ENCODE results near the gene IMPA2.
"Not testable (repeated sequence)": the region's sequence is repeated elsewhere in the genome, so short reads cannot be mapped to it uniquely, and the experiment has no call there.

The IMPA2 gene

GRCh38 chr18:12076424-12077140, 95.3 kb downstream of the IMPA2 start:
- DNase-seq (ENCODE audit: low read depth) = peak; percentile 7

GRCh38 chr18:12077994-12078393, 96.7 kb downstream of the IMPA2 start:
- not testable (repeated sequence) for DNase-seq (ENCODE audit: low read depth)

DNA sequence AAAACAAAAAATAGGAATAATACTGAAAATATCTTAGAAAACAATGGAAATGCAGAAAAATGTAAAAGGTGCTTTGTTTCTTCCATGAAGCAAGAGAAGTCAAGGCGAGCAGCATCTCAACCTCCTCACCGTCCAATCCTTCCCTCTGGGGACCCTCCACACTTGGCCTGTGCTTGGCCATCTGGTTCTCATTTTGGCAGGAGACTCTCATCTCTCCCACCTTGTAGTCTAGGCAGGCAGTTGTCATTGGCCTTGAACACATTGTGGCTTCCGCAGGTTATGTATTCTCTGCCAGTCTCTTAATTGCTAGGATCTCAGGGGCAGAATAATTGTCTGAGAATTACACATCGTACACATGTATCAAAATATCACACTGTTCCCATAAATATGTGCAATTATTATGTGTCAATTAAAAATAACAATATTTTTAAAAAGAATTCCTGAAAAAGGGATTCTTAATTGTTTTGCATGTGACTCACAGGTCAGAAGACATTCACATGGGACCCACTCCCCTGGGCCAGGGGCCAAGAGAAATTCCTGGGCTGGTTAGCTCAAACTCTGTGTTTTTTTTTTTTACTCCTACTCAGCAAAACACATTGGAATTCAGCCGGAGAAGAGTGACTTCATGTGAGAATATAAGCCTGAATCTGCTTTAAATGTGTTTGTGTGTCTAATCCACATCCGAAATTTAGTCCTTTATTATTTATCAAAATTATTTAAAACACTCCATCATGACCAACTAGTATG, 98.4 kb downstream of the IMPA2 start:
- DNase-seq (ENCODE audit: low read depth) = peak; percentile 37
